PC-9 (cell line): ENCODE results near the gene SDK2.

Experiments used
- EZH2 ChIP-seq: fragments of 200-600 bp; sonication (generic); IDR thresholded peaks from 2 replicates; pipeline ENCODE4 v1.8.0; 2017; ENCODE audit warnings: antibody characterized with exemption, low read depth
- TF ChIP-seq, protein P1 (sequence below): fragments of 200-600 bp; sonication (generic); conservative IDR thresholded peaks from 2 replicates; pipeline ENCODE4 v1.6.1; 2017; ENCODE audit warnings: mixed run types, antibody characterized with exemption, mild to moderate bottlenecking, moderate library complexity

- TF ChIP-seq, protein P1, sequence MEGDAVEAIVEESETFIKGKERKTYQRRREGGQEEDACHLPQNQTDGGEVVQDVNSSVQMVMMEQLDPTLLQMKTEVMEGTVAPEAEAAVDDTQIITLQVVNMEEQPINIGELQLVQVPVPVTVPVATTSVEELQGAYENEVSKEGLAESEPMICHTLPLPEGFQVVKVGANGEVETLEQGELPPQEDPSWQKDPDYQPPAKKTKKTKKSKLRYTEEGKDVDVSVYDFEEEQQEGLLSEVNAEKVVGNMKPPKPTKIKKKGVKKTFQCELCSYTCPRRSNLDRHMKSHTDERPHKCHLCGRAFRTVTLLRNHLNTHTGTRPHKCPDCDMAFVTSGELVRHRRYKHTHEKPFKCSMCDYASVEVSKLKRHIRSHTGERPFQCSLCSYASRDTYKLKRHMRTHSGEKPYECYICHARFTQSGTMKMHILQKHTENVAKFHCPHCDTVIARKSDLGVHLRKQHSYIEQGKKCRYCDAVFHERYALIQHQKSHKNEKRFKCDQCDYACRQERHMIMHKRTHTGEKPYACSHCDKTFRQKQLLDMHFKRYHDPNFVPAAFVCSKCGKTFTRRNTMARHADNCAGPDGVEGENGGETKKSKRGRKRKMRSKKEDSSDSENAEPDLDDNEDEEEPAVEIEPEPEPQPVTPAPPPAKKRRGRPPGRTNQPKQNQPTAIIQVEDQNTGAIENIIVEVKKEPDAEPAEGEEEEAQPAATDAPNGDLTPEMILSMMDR, result no peak
- TF ChIP-seq EZH2, result no peak
These were observed 323.5 kb downstream of the SDK2 start for GRCh38 chr17:73320601-73321264.
